Natural killer cell treated with Interleukin-12 subunit alpha and Interleukin-12 subunit beta and Interleukin-15 and Interleukin-18, amount 100 ng/mL, for 72 hours (primary cell): Measurements from ENCODE around the gene B3GALT4. TPM values are rescaled to one million over a fixed set of nuclear protein-coding genes. Genes with fewer than 3 reads are reported as not detected.
"Not testable (repeated sequence)": the region's sequence is repeated elsewhere in the genome, so short reads cannot be mapped to it uniquely, and the experiment has no call there.

ENCODE experiments used
- ATAC-seq, 2 donors: fragments of 150-1000 bp; cut with Tn5 transposase in 1 of 2; sonication (Bioruptor Pico), chemical (Tn5 transposase) in 1 of 2; 2 replicates each; pipeline ENCODE4 v1.10.0; 2021
- DNase-seq: peaks from one replicate; pipeline ENCODE4 v3.0.0; 2022; ENCODE audit warnings: low spot score
- H3K27ac Mint-ChIP-seq, 2 donors: 1 replicate in 1 of 2; 2 replicates in 1 of 2; pipeline ENCODE4 v1.8.0; 2022; ENCODE audit warnings: mixed read lengths in 2 of 2, mild to moderate bottlenecking in 1 of 2, moderate library complexity in 1 of 2
- H3K27me3 Mint-ChIP-seq, 2 donors: 1 replicate in 1 of 2; 2 replicates in 1 of 2; pipeline ENCODE4 v1.8.0; 2022; ENCODE audit warnings: mixed read lengths in 2 of 2
- H3K36me3 Mint-ChIP-seq: one replicate; pipeline ENCODE4 v1.8.0; 2022; ENCODE audit warnings: mixed read lengths
- H3K4me1 Mint-ChIP-seq, 2 donors: 1 replicate in 1 of 2; 2 replicates in 1 of 2; pipeline ENCODE4 v1.8.0; 2022; ENCODE audit warnings: low read depth in 2 of 2, mixed read lengths in 2 of 2, mild to moderate bottlenecking in 1 of 2
- H3K4me3 Mint-ChIP-seq: one replicate; pipeline ENCODE4 v1.8.0; 2022; ENCODE audit warnings: mixed read lengths
- H3K9me3 Mint-ChIP-seq: 2 replicates; pipeline ENCODE4 v1.8.0; 2022; ENCODE audit warnings: mixed read lengths
- total RNA-seq, 2 donors: library from RNA; stranded (reverse); gene quantifications; one replicate each; pipeline ENCODE4 v1.2.3, GENCODE V29; 2022

The B3GALT4 gene
- total RNA-seq, 2 donors from 2014 or later = 10.1 to 11.2 TPM

- peak overlapping the region; percentile 59 for H3K4me3 Mint-ChIP-seq
- H3K9me3 Mint-ChIP-seq = no peaks in the 10 kb centered on the region
- no peaks in the 10 kb centered on the region for H3K27me3 Mint-ChIP-seq
- peaks cover 29 to 31% of the 10 kb centered on the region in 2 donors for H3K4me1 Mint-ChIP-seq
- DNase-seq = peak; percentile 31
- H3K27ac Mint-ChIP-seq = peak overlapping the region; percentile 26 to 98
- no peak for ATAC-seq
- peaks cover 16% of the 10 kb centered on the region for H3K36me3 Mint-ChIP-seq
Measured at GRCh38 chr6:33251395-33252012, 25.4 kb upstream of the B3GALT4 start.

GRCh38 chr6:33252759-33253158, 24.2 kb upstream of the B3GALT4 start:
- DNase-seq (no peak), ATAC-seq (no peak)
- Mint-ChIP-seq H3K27ac (peak overlapping the region; percentile 11 to 29), H3K9me3 (no peaks in the 10 kb centered on the region), H3K36me3 (peaks cover 16% of the 10 kb centered on the region), H3K4me1 (peaks cover 29 to 31% of the 10 kb centered on the region in 2 donors), H3K27me3 (no peaks in the 10 kb centered on the region), H3K4me3 (no peak overlapping the region)

GRCh38 chr6:33254591-33254990, 22.3 kb upstream of the B3GALT4 start:
- ATAC-seq = no peak
- peaks cover 16% of the 10 kb centered on the region for H3K36me3 Mint-ChIP-seq

GRCh38 chr6:33259032-33259431, 17.9 kb upstream of the B3GALT4 start:
- ATAC-seq (no peak), DNase-seq (no peak)
- Mint-ChIP-seq H3K4me3 (no peak overlapping the region), H3K9me3 (no peaks in the 10 kb centered on the region), H3K27ac (no peak overlapping the region), H3K36me3 (peaks cover 9% of the 10 kb centered on the region), H3K4me1 (peaks cover 4 to 5% of the 10 kb centered on the region in 2 donors), H3K27me3 (no peaks in the 10 kb centered on the region)

More at GRCh38 chr6:33254591-33254990, 22.3 kb upstream of the B3GALT4 start:
- no peaks in the 10 kb centered on the region for H3K9me3 Mint-ChIP-seq
- H3K27me3 Mint-ChIP-seq = no peaks in the 10 kb centered on the region
- H3K4me1 Mint-ChIP-seq = peaks cover 19 to 20% of the 10 kb centered on the region in 2 donors
- H3K27ac Mint-ChIP-seq = no peak overlapping the region
- no peak for DNase-seq
- no peak overlapping the region for H3K4me3 Mint-ChIP-seq

GRCh38 chr6:33262490-33262889, 14.4 kb upstream of the B3GALT4 start:
- DNase-seq, H3K27me3 Mint-ChIP-seq, ATAC-seq, H3K4me3 Mint-ChIP-seq, H3K9me3 Mint-ChIP-seq, H3K4me1 Mint-ChIP-seq, H3K27ac Mint-ChIP-seq: not testable (repeated sequence)
- H3K36me3 Mint-ChIP-seq = peaks cover 12% of the 10 kb centered on the region

GRCh38 chr6:33264015-33264414, 12.9 kb upstream of the B3GALT4 start:
- DNase-seq = peak; percentile 38
- Mint-ChIP-seq H3K9me3 (no peaks in the 10 kb centered on the region), H3K4me3 (no peak overlapping the region), H3K27ac (no peak overlapping the region), H3K36me3 (peaks cover 23% of the 10 kb centered on the region), H3K4me1 (peaks cover 9% of the 10 kb centered on the region in 2 donors), H3K27me3 (no peaks in the 10 kb centered on the region)
- ATAC-seq = peak in 1 of 2 donors; percentile 28

- H3K9me3 Mint-ChIP-seq = no peaks in the 10 kb centered on the region
- H3K4me1 Mint-ChIP-seq = peaks cover 45 to 63% of the 10 kb centered on the region in 2 donors
- peak in 1 of 2 donors; percentile 2 for ATAC-seq
- H3K27ac Mint-ChIP-seq = peak overlapping the region; percentile 97 to 99
- no peaks in the 10 kb centered on the region for H3K27me3 Mint-ChIP-seq
- no peak for DNase-seq
- H3K4me3 Mint-ChIP-seq = peak overlapping the region; percentile 95
- H3K36me3 Mint-ChIP-seq = peaks cover 42% of the 10 kb centered on the region
Measured at GRCh38 chr6:33271117-33271467, 5.8 kb upstream of the B3GALT4 start.

GRCh38 chr6:33271468-33272274, 5.3 kb upstream of the B3GALT4 start, which contains the start of the genes RPS18 and VPS52:
RPS18 (plus strand) TSS chr6:33272075; CDS start chr6:33272120, 45 bp downstream.
VPS52 (minus strand) TSS chr6:33271876; CDS start chr6:33271675, 201 bp downstream.
- Mint-ChIP-seq H3K36me3 (peaks cover 48% of the 10 kb centered on the region), H3K27me3 (no peaks in the 10 kb centered on the region), H3K4me3 (peak within 1 kb of the TSS; percentile 95), H3K27ac (peak within 1 kb of the TSS; percentile 97 to 99), H3K9me3 (no peaks in the 10 kb centered on the region), H3K4me1 (peaks cover 46 to 69% of the 10 kb centered on the region in 2 donors)
- ATAC-seq = peak; percentile 92 to 96
- peak; percentile 95 for DNase-seq

GRCh38 chr6:33272275-33273128, 4.4 kb upstream of the B3GALT4 start:
- peak; percentile 10 to 17 for ATAC-seq

GRCh38 chr6:33273129-33273923, 3.6 kb upstream of the B3GALT4 start:
- Mint-ChIP-seq H3K9me3 (no peaks in the 10 kb centered on the region), H3K27me3 (no peaks in the 10 kb centered on the region), H3K4me1 (peaks cover 52 to 72% of the 10 kb centered on the region in 2 donors), H3K36me3 (peaks cover 40% of the 10 kb centered on the region), H3K27ac (peak overlapping the region; percentile 97 to 99), H3K4me3 (peak overlapping the region; percentile 95)
- ATAC-seq = no peak
- DNase-seq = no peak

More at GRCh38 chr6:33272275-33273128, 4.4 kb upstream of the B3GALT4 start:
- Mint-ChIP-seq H3K4me3 (peak overlapping the region; percentile 95), H3K9me3 (no peaks in the 10 kb centered on the region), H3K27ac (peak overlapping the region; percentile 97 to 99), H3K4me1 (peaks cover 47 to 71% of the 10 kb centered on the region in 2 donors), H3K27me3 (no peaks in the 10 kb centered on the region), H3K36me3 (peaks cover 46% of the 10 kb centered on the region)
- DNase-seq = no peak

GRCh38 chr6:33273924-33274902, 2.7 kb upstream of the B3GALT4 start:
- DNase-seq (no peak), ATAC-seq (no peak)
- Mint-ChIP-seq H3K4me1 (peaks cover 57 to 72% of the 10 kb centered on the region in 2 donors), H3K36me3 (peaks cover 35% of the 10 kb centered on the region), H3K27me3 (no peaks in the 10 kb centered on the region), H3K9me3 (no peaks in the 10 kb centered on the region), H3K27ac (peak overlapping the region; percentile 97 to 99), H3K4me3 (peak overlapping the region; percentile 95)
